IMR-90 (cell line): ENCODE results near the gene KDM6A. TPM values are rescaled to one million over a fixed set of nuclear protein-coding genes. Genes with fewer than 3 reads are reported as not detected.

Source experiments
- ATAC-seq: fragments of 200-7000 bp; cut with Tn5 transposase; 2 replicates; pipeline ENCODE4 v1.9.1; 2020; ENCODE audit warnings: low read depth, mild to moderate bottlenecking, moderate library complexity
- BruUV-seq: library from RNA; stranded (reverse); fragments of 400-500 nt; replicated peaks from 2 replicates; lab custom pipeline; 2021; lab: Mats Ljungman, UMichigan
- CTCF ChIA-PET: fragments of 300-600 bp; formaldehyde crosslinking; extraction: SDS; loops from one replicate; lab custom pipeline; 2021; ENCODE audit warnings: antibody characterized with exemption; lab: Yijun Ruan, JAX
- POLR2A ChIA-PET: fragments of 300-600 bp; sonication (Branson Sonifier 250); formaldehyde crosslinking; loops from one replicate; lab custom pipeline; 2022; ENCODE audit warnings: antibody characterized with exemption; ENCODE audit not compliant: unreplicated experiment; lab: Charles Lee
- DNase-seq: peaks from one replicate; pipeline ENCODE4 v3.0.0; 2013
- H2AFZ ChIP-seq: replicated peaks from 2 replicates; pipeline ENCODE3; 2013; ENCODE audit warnings: low read length, mild to moderate bottlenecking; ENCODE audit not compliant: poor library complexity
- H2AK5ac ChIP-seq: 2 replicates; pipeline ENCODE4 v1.6.1; 2013; ENCODE audit warnings: low read depth, low read length, inconsistent platforms
- H2AK9ac ChIP-seq: replicated peaks from 2 replicates; pipeline ENCODE3; 2013; ENCODE audit warnings: mild to moderate bottlenecking, low read depth, low read length, moderate library complexity; ENCODE audit not compliant: poor library complexity
- H2BK120ac ChIP-seq: 2 replicates; pipeline ENCODE4 v1.6.1; 2013; ENCODE audit warnings: low read depth, low read length, inconsistent platforms
- H2BK15ac ChIP-seq: 3 replicates; pipeline ENCODE4 v1.6.1; 2013; ENCODE audit warnings: low read depth, low read length, inconsistent platforms
- H2BK20ac ChIP-seq: 2 replicates; pipeline ENCODE4 v1.6.1; 2013; ENCODE audit warnings: low read depth, mild to moderate bottlenecking, inconsistent platforms, low read length, moderate library complexity
- H2BK5ac ChIP-seq: 2 replicates; pipeline ENCODE4 v1.6.1; 2013; ENCODE audit warnings: mild to moderate bottlenecking, low read depth, low read length, inconsistent platforms; ENCODE audit not compliant: poor library complexity, severe bottlenecking
- H3K14ac ChIP-seq: replicated peaks from 2 replicates; pipeline ENCODE4 v1.6.1; 2013; ENCODE audit warnings: low read depth, low read length, inconsistent platforms
- H3K18ac ChIP-seq: 2 replicates; pipeline ENCODE4 v1.6.1; 2013; ENCODE audit warnings: low read depth, low read length, control low read depth
- H3K23ac ChIP-seq: 2 replicates; pipeline ENCODE4 v1.6.1; 2013; ENCODE audit warnings: low read depth, low read length, inconsistent platforms
- H3K27ac ChIP-seq: 2 replicates; pipeline ENCODE4 v1.5.1; 2013; ENCODE audit warnings: mild to moderate bottlenecking, control low read depth, low read length; ENCODE audit not compliant: insufficient read depth
- H3K27me3 ChIP-seq: 2 replicates; pipeline ENCODE4 v1.6.1; 2013; ENCODE audit warnings: low read length; ENCODE audit not compliant: control insufficient read depth, insufficient read depth
- H3K36me3 ChIP-seq: 2 replicates; pipeline ENCODE4 v1.6.1; 2013; ENCODE audit warnings: low read length, mixed read lengths; ENCODE audit not compliant: control insufficient read depth, insufficient read depth
- H3K4ac ChIP-seq: 2 replicates; pipeline ENCODE4 v1.6.1; 2013; ENCODE audit warnings: low read depth, low read length, inconsistent platforms
- H3K4me1 ChIP-seq: 2 replicates; pipeline ENCODE4 v1.6.1; 2013; ENCODE audit warnings: low read length, mixed read lengths; ENCODE audit not compliant: control insufficient read depth, insufficient read depth
- H3K4me2 ChIP-seq: 2 replicates; pipeline ENCODE4 v1.6.1; 2013; ENCODE audit warnings: low read depth, mild to moderate bottlenecking, control low read depth, low read length, moderate library complexity
- H3K4me3 ChIP-seq: 2 replicates; pipeline ENCODE4 v1.5.1; 2013; ENCODE audit warnings: low read depth, mild to moderate bottlenecking, control low read depth, low read length, moderate library complexity; ENCODE audit not compliant: insufficient read depth
- H3K56ac ChIP-seq: 2 replicates; pipeline ENCODE4 v1.6.1; 2013; ENCODE audit warnings: low read length, inconsistent platforms; ENCODE audit not compliant: insufficient read depth; ENCODE audit errors: extremely low read depth
- H3K79me1 ChIP-seq, 2 experiments: 2 replicates each; pipeline ENCODE4 v1.6.1; 2013; ENCODE audit warnings: low read length in 2 of 2, inconsistent platforms in 1 of 2, low read depth in 1 of 2
- H3K9ac ChIP-seq: 2 replicates; pipeline ENCODE4 v1.6.1; 2013; ENCODE audit warnings: low read depth, low read length, control low read depth
- H3K9me1 ChIP-seq: 2 replicates; pipeline ENCODE4 v1.6.1; 2013; ENCODE audit warnings: low read length, inconsistent platforms; ENCODE audit not compliant: insufficient read depth
- H3K9me3 ChIP-seq: 2 replicates; pipeline ENCODE4 v1.6.1; 2013; ENCODE audit warnings: low read length; ENCODE audit not compliant: control insufficient read depth, insufficient read depth
- H4K20me1 ChIP-seq: 2 replicates; pipeline ENCODE4 v1.6.1; 2013; ENCODE audit warnings: low read length, inconsistent platforms; ENCODE audit not compliant: insufficient read depth
- H4K5ac ChIP-seq: 2 replicates; pipeline ENCODE4 v1.6.1; 2013; ENCODE audit warnings: mild to moderate bottlenecking, low read depth, low read length, control low read depth
- H4K8ac ChIP-seq, 2 experiments: 2 replicates each; pipeline ENCODE4 v1.6.1; 2013; ENCODE audit warnings: low read depth in 2 of 2, low read length in 2 of 2, control low read depth in 1 of 2, inconsistent platforms in 1 of 2
- H4K91ac ChIP-seq: 2 replicates; pipeline ENCODE4 v1.6.1; 2013; ENCODE audit warnings: low read depth, low read length, inconsistent platforms; ENCODE audit not compliant: insufficient read depth
- CEBPB ChIP-seq: IDR thresholded peaks from 2 replicates; pipeline ENCODE4 v1.6.1; 2012; ENCODE audit warnings: low read depth, low read length, improper control_type of control experiment
- CHD1 ChIP-seq: IDR thresholded peaks from 2 replicates; pipeline ENCODE4 v1.6.1; 2012; ENCODE audit warnings: low read depth, low read length, improper control_type of control experiment
- CTCF ChIP-seq: conservative IDR thresholded peaks from 2 replicates; pipeline ENCODE4 v1.5.1; 2012; ENCODE audit warnings: mild to moderate bottlenecking, low read depth, low read length, improper control_type of control experiment
- ELK1 ChIP-seq: fragments of 150-350 bp; IDR thresholded peaks from 2 replicates; pipeline ENCODE4 v1.6.1; 2016; ENCODE audit warnings: low read depth, mild to moderate bottlenecking, low read length, moderate library complexity, borderline replicate concordance
- FOS ChIP-seq: fragments of 150-350 bp; IDR thresholded peaks from 2 replicates; pipeline ENCODE4 v1.6.1; 2016; ENCODE audit warnings: low read depth, low read length
- MAZ ChIP-seq: IDR thresholded peaks from 2 replicates; pipeline ENCODE4 v1.6.1; 2012; ENCODE audit warnings: low read depth, mild to moderate bottlenecking, low read length, improper control_type of control experiment, moderate library complexity, borderline replicate concordance
- MXI1 ChIP-seq: IDR thresholded peaks from 2 replicates; pipeline ENCODE4 v1.6.1; 2012; ENCODE audit warnings: low read depth, mild to moderate bottlenecking, low read length, moderate library complexity, borderline replicate concordance
- POLR2A ChIP-seq: IDR thresholded peaks from 2 replicates; pipeline ENCODE4 v1.6.1; 2012; ENCODE audit warnings: mild to moderate bottlenecking, low read depth, low read length
- RCOR1 ChIP-seq: IDR thresholded peaks from 2 replicates; pipeline ENCODE4 v1.6.1; 2012; ENCODE audit warnings: mild to moderate bottlenecking, low read length, improper control_type of control experiment; ENCODE audit not compliant: insufficient replicate concordance
- RFX5 ChIP-seq: IDR thresholded peaks from 2 replicates; pipeline ENCODE4 v1.8.0; 2012; ENCODE audit warnings: low read depth, mild to moderate bottlenecking, low read length, moderate library complexity
- WGBS, 2 experiments: methylation state at CpG; one replicate each; pipeline versions ENCODE4 v1.1.5 to v1.1.7; 2013; ENCODE audit warnings: missing lambda C conversion rate in 2 of 2; ENCODE audit not compliant: insufficient read length in 1 of 2; ENCODE audit errors: extremely low coverage in 2 of 2; 5-methylcytosine and 5-hydroxymethylcytosine counted together
- dilution Hi-C: fragments of 300-500 bp; cut with HindIII; formaldehyde crosslinking; loops from one replicate; pipeline ENCODE4 v1.14.3; 2018; ENCODE audit warnings: low sequenced_read_pairs; ENCODE audit not compliant: unreplicated experiment
- in situ Hi-C: fragments of 300-500 bp; cut with MboI; formaldehyde crosslinking; loops from 3 replicates; pipeline ENCODE4 v1.14.3; 2019; ENCODE audit warnings: low sequenced_read_pairs, inconsistent platforms, mixed read lengths
- intact Hi-C: fragments of 100-400 bp; cut with micrococcal nuclease; formaldehyde crosslinking; loops from 2 replicates; pipeline ENCODE4 v1.10.0; 2022
- polyA plus RNA-seq, 3 experiments: library from polyadenylated mRNA; depleted of rRNA; stranded (reverse); fragments of >200 nt; gene quantifications; 2 replicates each; pipeline ENCODE4 v1.2.3, GENCODE V29; 2012; ENCODE audit warnings: low replicate concordance in 1 of 3
- total RNA-seq: library from RNA; depleted of rRNA; stranded (reverse); fragments of >200 nt; gene quantifications from 2 replicates; pipeline ENCODE4 v1.2.3, GENCODE V29; 2012
- TF ChIP-seq, protein P1 (sequence below): fragments of 150-350 bp; IDR thresholded peaks from 2 replicates; pipeline ENCODE4 v1.6.1; 2017; ENCODE audit warnings: mild to moderate bottlenecking, antibody characterized with exemption, low read length, low read depth

KDM6A gene
- total and polyA plus RNA-seq, 2 of the 4 experiments (the other 2 are of a cell fraction): 11.7 to 24.9 TPM

DNA sequence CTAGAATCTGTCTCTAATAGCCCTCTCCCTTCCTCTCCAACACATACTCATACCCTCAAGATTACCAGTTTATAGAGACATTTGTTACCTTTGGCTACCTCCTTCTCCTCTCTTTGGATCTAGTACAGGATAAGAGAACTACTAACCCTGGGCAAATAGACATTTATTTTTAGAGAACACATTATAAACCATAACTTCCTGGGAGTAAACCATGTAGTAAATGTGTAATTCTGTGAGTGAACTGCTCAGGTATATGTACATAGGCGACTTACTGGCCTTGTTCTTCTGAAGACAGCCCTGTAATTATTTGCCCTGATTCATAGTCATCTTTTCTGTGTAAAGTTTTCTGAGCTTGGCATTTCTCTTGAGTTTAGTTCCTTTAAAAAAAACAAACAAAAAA, 94.2 kb downstream of the KDM6A start:
- no TSS peak for BruUV-seq
- Histone ChIP-seq H2AK5ac (no peak overlapping the region), H3K27ac (no peak overlapping the region), H3K4me3 (no peak overlapping the region), H3K9ac (no peak overlapping the region), H2BK20ac (no peak overlapping the region), H3K27me3 (no peaks in the 10 kb centered on the region), H3K36me3 (peaks cover 3% of the 10 kb centered on the region), H3K4me1 (no peaks in the 10 kb centered on the region), H3K23ac (no peak overlapping the region), H3K56ac (no peak overlapping the region), H3K9me3 (no peaks in the 10 kb centered on the region), H3K14ac (no peak overlapping the region), H2AK9ac (no peak overlapping the region), H3K79me1 (peaks cover 16 to 45% of the 10 kb centered on the region in 2 experiments), H3K4me2 (no peak overlapping the region), H4K20me1 (peaks cover 8% of the 10 kb centered on the region), H4K91ac (no peak overlapping the region), H2BK120ac (no peak overlapping the region), H4K8ac (no peak overlapping the region), H2BK15ac (no peak overlapping the region), H2BK5ac (no peak overlapping the region), H3K9me1 (no peaks in the 10 kb centered on the region), H4K5ac (no peak overlapping the region), H3K18ac (no peak overlapping the region), H2AFZ (no peak overlapping the region), H3K4ac (no peak overlapping the region)
- POLR2A ChIA-PET: no interaction called here
- WGBS, 2 experiments: no CpG with 5 or more reads among the region's 1 CpG
- TF ChIP-seq, protein P1, sequence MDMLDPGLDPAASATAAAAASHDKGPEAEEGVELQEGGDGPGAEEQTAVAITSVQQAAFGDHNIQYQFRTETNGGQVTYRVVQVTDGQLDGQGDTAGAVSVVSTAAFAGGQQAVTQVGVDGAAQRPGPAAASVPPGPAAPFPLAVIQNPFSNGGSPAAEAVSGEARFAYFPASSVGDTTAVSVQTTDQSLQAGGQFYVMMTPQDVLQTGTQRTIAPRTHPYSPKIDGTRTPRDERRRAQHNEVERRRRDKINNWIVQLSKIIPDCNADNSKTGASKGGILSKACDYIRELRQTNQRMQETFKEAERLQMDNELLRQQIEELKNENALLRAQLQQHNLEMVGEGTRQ: no peak
- TF ChIP-seq RCOR1 (no peak), MAZ (no peak), MXI1 (no peak), POLR2A (no peak), CHD1 (no peak), RFX5 (no peak), CEBPB (no peak), CTCF (no peak), ELK1 (no peak), FOS (no peak)
- intact Hi-C loops (no loop called here), in situ Hi-C loops (no loop called here), dilution Hi-C loops (no loop called here)
- ATAC-seq (0 out of 2 replicates have a peak, but pooled peaks have one; percentile 17), DNase-seq (no peak)
- CTCF ChIA-PET: interaction anchor here (0.9 kb wide), 1 partner anchor 8 kb away, joined by 3 read pairs; no protein-coding TSS in a partner anchor
